GM08714 (cell line): ENCODE measurements around the gene GRIN2A.

Source experiments
- H3K4me3 ChIP-seq: fragments of 200-500 bp; sonication (Bioruptor generic); 2 replicates; pipeline ENCODE4 v1.5.1; 2014; ENCODE audit warnings: mild to moderate bottlenecking, low read length, inconsistent platforms
- ZNF274 ChIP-seq: IDR thresholded peaks from 2 replicates; pipeline ENCODE4 v1.6.1; 2012; ENCODE audit warnings: mild to moderate bottlenecking, low read depth, low read length

Gene GRIN2A

DNA sequence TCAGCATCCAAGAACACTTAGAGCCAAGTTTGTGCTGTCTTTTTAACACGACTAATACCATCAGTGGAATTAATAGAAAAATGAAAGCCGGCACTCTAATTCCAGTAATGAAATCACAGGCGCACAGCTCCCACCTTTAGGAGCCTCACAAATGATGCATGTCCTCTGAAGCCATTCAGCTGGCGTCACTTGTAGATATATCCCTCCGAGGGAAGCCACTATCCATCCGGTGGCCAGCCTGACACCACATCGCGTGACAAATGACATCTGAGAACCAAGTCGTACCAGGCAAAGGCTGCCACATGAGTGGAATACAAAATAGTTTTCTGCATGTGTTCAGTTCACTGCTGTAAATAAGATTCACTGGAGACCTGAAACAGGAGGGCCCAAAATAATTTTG is 205.6 kb downstream of the GRIN2A start:
- TF ChIP-seq ZNF274, result no peak
- H3K4me3 ChIP-seq, result no peak overlapping the region

DNA sequence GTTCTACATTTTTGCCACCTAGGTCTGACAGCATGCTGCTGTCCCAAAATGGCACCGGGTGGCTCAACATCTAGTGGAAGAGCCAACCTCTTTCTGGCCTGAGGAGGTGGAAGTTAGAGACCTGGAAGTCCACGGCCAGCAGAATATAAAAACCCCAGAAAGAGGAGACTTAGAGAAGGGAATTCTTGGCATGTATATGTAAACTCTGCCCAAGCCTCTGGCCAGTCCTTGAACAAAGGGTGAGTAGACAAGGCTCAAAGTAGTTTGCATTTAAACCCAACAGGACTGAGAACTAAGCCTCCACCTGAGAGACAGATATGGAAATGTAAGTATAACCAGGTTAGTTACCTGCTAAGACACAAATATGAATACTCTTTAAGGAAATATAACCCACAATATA is 210.3 kb downstream of the GRIN2A start:
- H3K4me3 ChIP-seq, result no peak overlapping the region
- TF ChIP-seq ZNF274, result no peak

DNA sequence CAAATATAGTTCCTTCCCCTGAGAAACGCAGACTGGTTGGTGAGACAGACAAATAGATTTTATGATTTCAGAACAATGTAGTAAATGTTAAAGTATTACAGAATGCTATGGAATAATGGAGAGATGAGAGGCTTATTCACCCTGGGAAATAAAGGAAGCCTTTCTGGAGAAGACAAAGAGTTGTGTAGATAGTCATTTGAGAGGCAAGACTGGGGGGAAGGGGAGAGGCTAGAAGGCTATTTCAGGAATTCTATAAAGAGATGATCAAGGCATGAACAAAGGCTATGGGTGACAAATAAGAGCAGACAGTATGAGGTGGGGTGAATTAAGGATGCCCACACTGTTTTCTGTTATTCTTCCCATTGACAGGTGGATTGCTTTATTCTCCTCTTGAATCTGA is 211.4 kb downstream of the GRIN2A start:
- TF ChIP-seq ZNF274, result no peak
- no peak overlapping the region for H3K4me3 ChIP-seq

DNA sequence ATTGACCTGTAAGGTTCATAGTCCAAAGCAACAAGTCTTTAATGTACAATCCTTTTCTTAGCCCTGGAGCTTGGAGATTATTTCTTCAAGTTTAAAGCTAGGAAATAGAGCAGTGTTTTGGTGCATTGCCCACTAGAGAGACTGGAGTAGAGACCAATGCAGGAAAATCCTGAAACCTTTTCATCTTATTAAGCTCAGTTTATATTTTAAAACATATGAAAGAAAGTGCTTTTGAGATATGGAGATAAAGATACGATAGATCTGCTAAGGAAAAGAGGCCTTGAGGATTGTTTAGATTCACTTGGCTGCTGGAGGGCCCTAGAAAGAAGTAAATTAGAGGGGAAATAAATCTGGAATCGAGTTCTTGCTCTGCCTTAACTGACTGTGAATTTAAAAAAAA is 212.0 kb downstream of the GRIN2A start:
- TF ChIP-seq ZNF274, result no peak
- H3K4me3 ChIP-seq, result no peak overlapping the region

DNA sequence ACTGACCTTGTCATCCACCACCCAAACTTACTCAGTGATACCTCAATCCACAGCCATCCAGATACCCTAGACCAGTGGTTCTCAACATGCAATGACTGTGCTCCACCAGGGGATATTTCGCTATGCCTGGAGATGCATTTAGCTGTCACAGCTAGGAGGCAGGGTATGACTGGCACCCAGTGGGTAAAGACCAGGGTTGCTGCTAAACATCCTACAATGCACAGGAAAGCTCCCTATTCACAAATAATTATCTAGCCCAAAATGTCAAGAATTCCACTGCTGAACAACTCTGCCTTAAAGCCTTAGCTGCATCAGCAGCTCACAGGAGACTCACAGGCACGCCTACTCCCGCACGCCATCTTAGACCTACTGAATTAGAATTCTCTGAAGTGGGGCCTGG is 212.6 kb downstream of the GRIN2A start:
- TF ChIP-seq ZNF274, result no peak
- H3K4me3 ChIP-seq, result no peak overlapping the region

DNA sequence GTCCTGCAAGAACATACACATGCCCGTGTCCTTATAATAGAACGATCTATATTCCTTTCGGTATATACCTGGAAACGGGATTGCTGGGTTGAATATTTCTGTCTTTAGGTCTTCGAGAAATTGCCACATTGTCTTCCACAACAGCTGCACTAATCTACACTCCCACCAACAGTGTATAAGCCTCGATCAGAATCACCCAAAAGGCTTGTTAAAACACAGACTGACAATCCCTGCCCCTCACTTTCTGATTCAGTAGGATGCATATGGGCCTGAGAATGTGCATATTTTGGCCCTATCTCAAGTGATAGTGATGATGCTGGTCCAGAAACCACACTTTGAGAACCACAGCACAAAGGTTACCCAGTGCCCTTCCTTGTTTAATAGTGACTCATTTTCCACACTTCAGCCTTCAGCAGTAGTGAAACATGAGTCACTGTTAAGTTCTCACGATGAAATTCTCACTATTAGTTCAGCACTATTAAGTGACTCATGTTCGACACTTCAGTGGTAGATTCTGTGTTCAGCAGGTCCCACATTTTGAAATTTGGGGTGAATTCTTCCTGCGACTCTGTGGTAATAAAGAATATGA is 215.6 kb downstream of the GRIN2A start:
- TF ChIP-seq ZNF274, result no peak

DNA sequence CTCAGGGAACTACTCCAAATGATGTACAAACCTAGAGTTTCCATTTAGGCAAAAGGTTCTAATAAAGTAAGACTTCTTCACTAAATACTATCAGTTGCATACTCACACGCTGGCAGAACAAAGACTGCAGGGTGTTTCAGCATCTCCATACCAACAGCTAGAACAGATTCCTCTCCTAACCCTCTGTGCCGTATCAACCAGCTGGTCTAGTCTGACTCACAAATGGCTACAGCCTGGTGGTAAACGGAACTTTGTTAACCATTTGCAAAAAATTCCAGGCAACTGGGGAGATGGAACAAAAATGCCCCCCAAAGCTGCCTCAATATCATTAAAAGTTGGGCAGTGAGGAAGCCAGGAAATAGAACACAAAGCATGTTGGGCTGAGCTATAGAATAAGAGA is 217.1 kb downstream of the GRIN2A start:
- no peak for TF ChIP-seq ZNF274
- no peak overlapping the region for H3K4me3 ChIP-seq

More for the DNA sequence above, 215.6 kb downstream of the GRIN2A start:
- H3K4me3 ChIP-seq, result no peak overlapping the region

DNA sequence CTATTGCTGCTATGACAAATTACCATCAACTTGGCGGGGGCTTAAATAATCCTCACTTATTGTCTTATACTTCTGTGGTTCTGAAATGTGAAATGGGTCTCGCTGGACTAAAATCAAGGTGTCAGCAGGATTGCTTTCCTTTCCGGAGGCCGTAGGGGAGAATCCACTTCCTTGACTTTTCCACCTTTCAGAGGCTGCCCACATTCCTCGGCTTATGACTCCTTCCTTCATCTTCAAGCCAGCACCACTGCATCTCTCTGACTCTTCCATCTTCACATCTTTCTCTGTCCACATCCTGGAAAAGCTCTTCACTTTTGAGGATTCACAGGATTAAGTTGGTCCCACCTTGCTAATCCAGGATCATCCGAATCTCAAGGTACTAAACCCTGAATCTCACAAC is 217.8 kb downstream of the GRIN2A start:
- no peak overlapping the region for H3K4me3 ChIP-seq
- TF ChIP-seq ZNF274, result no peak

DNA sequence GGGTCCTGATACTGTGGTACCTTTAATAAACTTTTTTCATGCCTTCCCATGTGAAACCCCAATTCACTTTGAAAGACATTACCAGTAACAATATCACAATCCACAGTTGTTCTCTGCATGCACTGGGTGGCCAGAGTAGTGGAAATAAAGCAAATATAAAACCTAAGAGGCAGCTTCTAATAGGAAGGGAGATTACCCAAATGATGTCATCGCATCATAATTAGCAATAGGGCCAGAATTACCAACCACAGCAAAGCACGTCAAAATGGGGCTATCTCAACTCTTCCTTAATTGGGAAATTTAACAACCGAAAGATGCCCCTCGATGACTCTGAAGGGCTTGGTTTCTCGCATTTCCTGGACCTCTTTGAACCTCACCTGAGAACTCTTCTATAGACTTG is 224.8 kb downstream of the GRIN2A start:
- no peak for TF ChIP-seq ZNF274
- H3K4me3 ChIP-seq, result no peak overlapping the region

DNA sequence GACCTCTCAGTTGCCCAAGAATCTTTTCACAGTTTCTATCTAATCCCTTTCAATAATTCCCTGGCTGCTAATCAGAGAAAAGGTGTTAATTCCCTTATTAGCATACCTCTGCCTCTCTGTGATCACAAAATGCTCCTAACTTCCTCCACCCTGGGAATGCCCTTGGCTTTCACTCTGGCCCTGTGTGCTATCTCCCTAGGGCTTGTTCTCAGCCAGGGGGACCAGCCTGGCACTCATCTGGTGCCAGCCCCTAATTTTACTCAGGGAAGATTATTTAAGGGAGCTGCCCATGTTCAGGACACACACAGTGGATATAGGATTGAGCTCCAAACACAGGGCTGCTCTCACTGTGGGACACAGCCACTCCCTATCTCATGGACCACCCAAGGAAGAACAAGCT is 225.2 kb downstream of the GRIN2A start:
- TF ChIP-seq ZNF274, result no peak

DNA sequence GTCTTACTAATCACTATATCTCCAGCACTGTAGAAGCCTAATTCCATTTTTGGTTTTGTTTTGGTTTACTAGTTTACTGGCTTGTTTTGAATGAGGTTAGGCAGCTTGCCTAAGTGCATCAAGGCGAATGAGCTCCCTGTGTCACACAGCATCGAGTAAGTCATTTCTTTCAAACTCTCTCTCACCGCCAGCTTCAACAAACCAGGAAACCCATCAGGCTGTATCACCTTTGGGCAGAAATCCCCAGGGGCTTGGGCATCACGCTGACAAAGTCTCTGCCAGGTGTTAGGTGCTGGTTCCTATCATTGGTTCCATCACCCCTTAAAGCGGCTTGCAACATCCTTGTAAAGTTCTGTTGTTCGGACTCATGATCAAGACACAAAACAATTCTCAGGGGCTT is 226.6 kb downstream of the GRIN2A start:
- no peak overlapping the region for H3K4me3 ChIP-seq
- no peak for TF ChIP-seq ZNF274

More for the DNA sequence above, 225.2 kb downstream of the GRIN2A start:
- no peak overlapping the region for H3K4me3 ChIP-seq

DNA sequence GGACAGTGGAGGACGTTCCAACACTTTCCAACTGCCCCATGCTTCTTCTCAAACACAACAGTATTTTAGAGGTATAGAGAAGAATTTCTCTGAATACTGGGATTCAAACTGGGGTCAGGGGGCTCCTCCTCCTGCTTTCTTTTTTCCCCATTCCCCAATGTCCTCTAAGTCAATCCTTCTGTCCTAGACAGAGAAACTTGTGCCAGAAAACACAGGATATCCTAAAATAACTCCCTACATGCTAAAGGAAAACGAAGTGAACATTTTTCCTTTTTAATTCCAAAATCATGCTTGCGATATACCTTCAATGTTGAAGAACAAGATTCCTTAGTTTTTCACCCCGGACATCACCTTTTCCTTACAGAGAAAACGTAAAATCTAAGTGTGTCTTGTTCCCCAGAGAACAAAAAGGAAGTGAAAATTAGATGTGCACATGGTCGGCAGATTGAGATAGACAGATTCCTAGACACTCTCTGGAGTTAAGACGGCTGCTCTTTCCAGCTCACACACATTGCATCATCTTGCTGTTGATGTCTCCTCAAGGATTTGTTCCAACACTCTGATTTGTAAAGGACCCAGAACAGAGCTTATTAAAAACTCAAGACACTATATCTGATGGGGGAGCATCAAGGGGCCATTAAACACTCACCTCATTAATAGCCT is 228.2 kb downstream of the GRIN2A start:
- no peak overlapping the region for H3K4me3 ChIP-seq
- TF ChIP-seq ZNF274, result no peak

DNA sequence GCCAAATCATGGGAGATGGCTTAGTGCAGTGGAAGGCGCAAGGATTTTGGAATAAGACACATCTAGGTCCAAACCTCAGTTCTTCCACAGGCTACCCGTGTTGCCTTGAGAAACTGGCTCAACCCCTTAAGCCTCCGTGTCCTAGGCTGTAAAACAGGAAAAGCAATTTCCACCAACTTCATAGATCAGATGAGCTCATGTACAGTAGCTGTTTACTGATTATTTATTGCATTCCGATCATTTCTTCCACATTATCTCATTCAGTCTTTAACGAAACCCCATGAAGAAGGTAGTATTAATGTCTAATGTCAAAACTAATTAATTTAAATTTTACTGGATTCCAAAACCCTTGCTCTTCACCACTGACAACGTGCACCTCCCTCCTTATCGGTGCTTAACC is 231.6 kb downstream of the GRIN2A start:
- H3K4me3 ChIP-seq, result no peak overlapping the region
- TF ChIP-seq ZNF274, result no peak

DNA sequence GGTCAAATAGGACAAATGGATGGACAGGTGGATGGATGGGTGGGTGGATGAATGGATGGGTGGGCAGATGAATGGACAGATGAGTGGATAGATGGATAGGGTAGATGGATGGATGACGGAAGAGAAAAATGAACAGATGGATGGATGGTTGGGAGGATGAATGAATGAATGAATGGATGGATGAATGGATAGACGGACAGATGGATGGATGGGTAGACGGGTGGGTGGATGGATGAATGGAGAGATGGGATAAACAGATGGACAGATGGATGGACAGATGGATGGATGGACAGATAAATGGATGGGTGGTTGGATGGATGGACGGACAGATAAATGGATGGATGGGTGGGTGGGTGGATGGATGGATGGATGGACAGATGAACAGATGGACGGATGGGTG is 232.8 kb downstream of the GRIN2A start:
- no peak overlapping the region for H3K4me3 ChIP-seq
- no peak for TF ChIP-seq ZNF274

DNA sequence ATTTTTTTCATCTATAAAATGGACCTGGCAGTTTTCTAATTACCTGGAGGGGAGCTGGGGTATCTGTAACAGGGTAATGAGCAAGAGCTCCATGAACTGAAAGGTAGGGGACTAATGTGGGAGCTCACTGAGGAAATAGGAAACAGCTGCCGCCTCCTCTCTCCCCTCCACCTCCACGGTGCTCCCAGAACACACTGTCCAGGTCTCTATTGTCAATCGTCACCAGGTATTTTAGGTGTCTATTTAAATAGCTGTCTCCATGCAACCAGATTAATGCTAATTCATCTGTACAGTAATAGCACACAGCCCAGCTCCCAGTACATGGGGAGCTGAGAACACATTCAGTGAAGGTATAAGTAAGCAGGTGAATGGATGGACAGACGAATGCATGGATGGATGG is 233.3 kb downstream of the GRIN2A start:
- no peak overlapping the region for H3K4me3 ChIP-seq
- TF ChIP-seq ZNF274, result no peak

DNA sequence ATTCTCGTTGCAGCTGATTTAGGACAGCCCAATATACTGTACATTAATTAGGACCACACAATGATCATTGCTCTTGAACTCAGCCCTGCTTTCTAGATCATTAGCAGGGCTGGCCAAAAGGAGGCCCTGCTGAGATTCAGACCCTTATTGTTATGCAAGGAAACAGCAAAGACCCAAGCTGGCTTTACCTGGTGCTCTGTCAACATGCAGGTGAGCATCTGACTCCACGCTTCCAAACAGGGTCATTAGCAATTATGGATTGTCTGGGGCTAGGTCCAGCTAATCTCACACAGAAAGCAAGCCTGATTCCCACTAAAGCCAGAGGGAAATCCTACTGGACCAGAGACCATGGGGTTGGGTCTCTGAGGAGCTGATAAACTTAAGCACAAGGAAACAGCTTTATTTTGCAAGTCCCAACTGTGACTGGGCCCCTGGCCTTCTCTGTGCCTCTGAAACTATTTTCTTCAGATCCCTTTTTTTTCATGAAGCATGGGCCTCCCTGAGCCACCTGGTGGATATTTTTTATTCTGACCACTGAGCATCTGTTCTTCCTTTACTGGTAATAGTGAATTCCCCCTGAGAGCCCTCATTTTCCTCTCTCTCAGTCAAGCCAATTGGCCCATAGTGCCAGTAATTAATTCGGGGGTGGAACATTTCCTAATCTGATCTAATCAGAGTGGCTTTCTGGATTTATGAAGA is 236.1 kb downstream of the GRIN2A start:
- TF ChIP-seq ZNF274, result no peak
- no peak overlapping the region for H3K4me3 ChIP-seq
